ENCODE measurements around the gene SPIN3.
"Not testable (repeated sequence)": the region's sequence is repeated elsewhere in the genome, so short reads cannot be mapped to it uniquely, and the experiment has no call there.

Gene SPIN3

DNA sequence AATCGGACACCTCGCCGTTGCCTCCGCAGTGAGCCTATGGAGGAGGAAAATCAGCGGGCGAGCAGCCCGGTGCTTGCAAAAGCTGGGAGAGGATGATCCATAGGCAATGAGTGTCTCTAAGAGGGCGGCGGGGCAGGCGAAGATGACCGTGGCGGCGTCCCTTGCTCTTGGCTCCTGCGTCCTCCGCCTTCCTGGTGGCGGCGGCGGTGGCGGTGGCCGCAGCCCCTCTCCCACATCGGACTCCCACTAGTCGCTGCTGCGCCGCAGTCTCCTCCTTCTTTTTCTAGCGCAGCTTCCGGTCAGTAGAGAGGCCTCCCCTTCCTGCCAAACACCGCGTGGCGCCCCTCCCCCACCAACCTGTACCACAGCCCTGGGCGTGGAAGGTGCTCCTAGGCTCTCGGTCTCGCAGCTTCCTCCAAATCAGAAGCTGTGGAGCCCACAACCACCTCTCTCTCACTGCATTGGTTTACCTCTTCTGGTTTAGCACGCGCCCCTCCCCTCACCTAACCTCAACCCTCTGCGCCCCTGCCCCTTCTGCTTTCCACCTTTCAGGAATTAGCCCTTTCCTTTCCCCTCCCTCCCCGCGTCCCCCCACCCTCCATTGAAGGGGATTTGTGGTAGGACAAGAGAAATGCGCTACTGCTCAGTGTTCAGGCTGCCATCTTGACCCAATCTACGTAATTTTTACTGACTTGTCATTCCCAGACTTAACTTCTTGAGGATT is at the start of gene SPIN3:
Gene SPIN3 (minus strand): TSS at position 271 of the 724 bp plus-strand sequence. CDS start 594 bp downstream, outside the sequence.
- Mint-ChIP-seq H3K36me3 (ENCODE audit: low read depth) (peaks cover 17% of the 10 kb centered on the region), H3K27ac (peak within 1 kb of the TSS; percentile 93), H3K4me1 (ENCODE audit: low read depth) (peaks cover 13% of the 10 kb centered on the region), H3K9me3 (no peaks in the 10 kb centered on the region), H3K4me3 (peak within 1 kb of the TSS; percentile 93), H3K27me3 (peaks cover 3% of the 10 kb centered on the region)
- intact Hi-C loops (cut with micrococcal nuclease): no loop called here

- no peak overlapping the region for H3K4me3 Mint-ChIP-seq
- H3K36me3 Mint-ChIP-seq (ENCODE audit: low read depth): no peaks in the 10 kb centered on the region
- no peaks in the 10 kb centered on the region for H3K4me1 Mint-ChIP-seq (ENCODE audit: low read depth)
- H3K27me3 Mint-ChIP-seq: no peaks in the 10 kb centered on the region
- no peak overlapping the region for H3K27ac Mint-ChIP-seq
- peaks cover 27% of the 10 kb centered on the region for H3K9me3 Mint-ChIP-seq
- intact Hi-C loops (cut with micrococcal nuclease): no loop called here
Measured at GRCh38 chrX:57044245-57044644, 48.9 kb upstream of the SPIN3 start.

- H3K9me3 Mint-ChIP-seq: peaks cover 22% of the 10 kb centered on the region
- H3K4me3 Mint-ChIP-seq; H3K36me3 Mint-ChIP-seq (ENCODE audit: low read depth); intact Hi-C loops (cut with micrococcal nuclease); H3K27ac Mint-ChIP-seq; H3K27me3 Mint-ChIP-seq; H3K4me1 Mint-ChIP-seq (ENCODE audit: low read depth): not testable (repeated sequence)
Measured at GRCh38 chrX:57037265-57037664, 41.9 kb upstream of the SPIN3 start.

DNA sequence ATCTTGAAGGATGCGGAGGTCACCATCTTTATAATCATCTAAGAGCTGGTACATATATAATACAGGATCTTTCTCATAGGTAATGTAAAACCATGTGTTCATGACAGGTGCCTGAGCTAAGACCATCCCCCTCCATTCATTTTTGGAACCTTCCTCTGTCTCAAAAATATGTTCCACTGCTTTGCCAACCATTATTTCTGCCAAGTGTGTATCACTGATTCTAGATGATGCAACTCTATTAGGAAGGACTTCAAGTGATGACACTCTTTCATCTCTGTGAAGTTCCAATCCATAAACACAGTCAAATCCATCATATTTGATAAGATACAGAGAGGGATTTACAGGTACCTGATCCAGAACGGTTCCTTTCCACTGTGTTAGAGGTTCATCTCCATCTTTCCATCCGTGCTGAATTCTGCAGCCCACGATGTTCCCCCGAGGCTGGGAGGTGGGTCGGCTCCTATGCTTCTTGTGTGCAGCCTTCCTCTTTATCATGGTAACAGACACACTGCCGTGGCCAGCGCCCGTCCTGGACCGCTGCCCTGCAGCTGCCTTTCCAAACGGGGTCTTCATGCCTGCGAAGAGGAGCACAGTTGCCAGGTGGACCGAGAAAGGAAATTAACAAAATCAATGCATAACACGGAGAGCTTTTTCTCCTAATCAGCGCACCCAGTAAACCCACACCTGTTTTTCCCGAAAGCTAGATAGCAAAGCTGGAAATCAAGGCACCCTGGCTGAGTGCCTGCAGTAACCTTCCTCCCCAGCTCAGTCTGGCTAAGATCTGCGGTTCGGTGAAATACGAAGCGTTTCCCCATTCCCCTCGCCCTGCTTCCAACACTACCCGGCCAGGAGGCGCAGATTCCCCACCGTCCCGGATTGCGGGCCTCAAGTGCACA is 718 bp downstream of the SPIN3 start:
- Mint-ChIP-seq H3K4me3 (peak overlapping the region; percentile 93), H3K36me3 (ENCODE audit: low read depth) (peaks cover 17% of the 10 kb centered on the region), H3K27me3 (peaks cover 3% of the 10 kb centered on the region), H3K4me1 (ENCODE audit: low read depth) (peaks cover 13% of the 10 kb centered on the region), H3K9me3 (no peaks in the 10 kb centered on the region), H3K27ac (peak overlapping the region; percentile 93)
- intact Hi-C loops (cut with micrococcal nuclease): no loop called here

GRCh38 chrX:56987741-56988140 is 7.6 kb downstream of the SPIN3 start:
- Mint-ChIP-seq H3K4me1 (ENCODE audit: low read depth) (peaks cover 7% of the 10 kb centered on the region), H3K27ac (no peak overlapping the region), H3K36me3 (ENCODE audit: low read depth) (peaks cover 36% of the 10 kb centered on the region), H3K27me3 (no peaks in the 10 kb centered on the region), H3K9me3 (no peaks in the 10 kb centered on the region), H3K4me3 (no peak overlapping the region)
- intact Hi-C loops (cut with micrococcal nuclease): no loop called here

DNA sequence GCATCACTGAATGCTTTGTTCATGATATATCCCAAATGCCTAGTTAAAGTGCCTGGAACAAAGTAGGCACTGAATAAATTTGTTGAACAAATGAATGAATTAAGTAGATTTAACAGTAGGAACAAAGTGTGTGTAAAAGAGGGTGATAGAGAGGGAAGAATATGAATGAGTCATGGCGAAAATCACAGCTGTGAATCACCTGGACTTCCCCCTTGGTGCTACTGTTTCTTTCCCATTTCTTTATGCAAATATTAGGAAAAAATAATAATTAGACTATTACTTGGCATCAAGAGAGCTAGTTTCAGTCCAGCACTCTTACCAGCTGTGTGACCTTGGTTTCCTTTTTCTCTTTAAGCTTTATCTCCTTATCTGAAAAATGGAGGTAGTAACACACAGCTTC is 9.2 kb downstream of the SPIN3 start:
- no peak overlapping the region for H3K27ac Mint-ChIP-seq

GRCh38 chrX:56978172-56978571 is 17.2 kb downstream of the SPIN3 start:
- H3K27me3 Mint-ChIP-seq: no peaks in the 10 kb centered on the region
- no peaks in the 10 kb centered on the region for H3K4me1 Mint-ChIP-seq (ENCODE audit: low read depth)
- no peaks in the 10 kb centered on the region for H3K9me3 Mint-ChIP-seq
- no peak overlapping the region for H3K4me3 Mint-ChIP-seq
- intact Hi-C loops (cut with micrococcal nuclease): no loop called here
- H3K36me3 Mint-ChIP-seq (ENCODE audit: low read depth): peaks cover 12% of the 10 kb centered on the region
- H3K27ac Mint-ChIP-seq: no peak overlapping the region

More for the DNA sequence above, 9.2 kb downstream of the SPIN3 start:
- Mint-ChIP-seq H3K9me3 (no peaks in the 10 kb centered on the region), H3K27me3 (no peaks in the 10 kb centered on the region), H3K4me1 (ENCODE audit: low read depth) (peaks cover 7% of the 10 kb centered on the region), H3K36me3 (ENCODE audit: low read depth) (peaks cover 26% of the 10 kb centered on the region), H3K4me3 (no peak overlapping the region)
- intact Hi-C loops (cut with micrococcal nuclease): no loop called here

DNA sequence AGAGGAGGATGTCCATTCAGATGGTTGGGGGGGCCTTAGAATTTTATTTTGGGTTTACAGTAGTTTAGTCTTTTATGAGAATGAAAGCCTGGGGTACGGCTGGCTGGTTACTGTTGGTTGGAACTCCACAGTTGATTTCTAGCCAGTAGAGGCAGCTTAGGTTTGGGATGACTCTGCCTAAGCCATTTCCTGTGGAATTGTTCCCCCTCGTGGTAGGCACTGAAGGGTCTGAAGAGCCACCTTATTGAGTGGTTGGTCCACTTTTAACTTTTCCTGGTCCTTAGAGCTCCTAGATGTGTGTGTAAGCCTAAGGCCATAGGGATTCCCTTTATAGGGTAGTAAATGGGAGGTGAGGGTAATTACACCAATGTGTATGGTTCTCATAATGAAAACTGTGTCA is 19.7 kb downstream of the SPIN3 start:
- no peaks in the 10 kb centered on the region for H3K27me3 Mint-ChIP-seq
- peaks cover 12% of the 10 kb centered on the region for H3K36me3 Mint-ChIP-seq (ENCODE audit: low read depth)
- H3K4me1 Mint-ChIP-seq (ENCODE audit: low read depth): no peaks in the 10 kb centered on the region
- H3K4me3 Mint-ChIP-seq: no peak overlapping the region
- H3K9me3 Mint-ChIP-seq: no peaks in the 10 kb centered on the region
- intact Hi-C loops (cut with micrococcal nuclease): no loop called here
- H3K27ac Mint-ChIP-seq: no peak overlapping the region

DNA sequence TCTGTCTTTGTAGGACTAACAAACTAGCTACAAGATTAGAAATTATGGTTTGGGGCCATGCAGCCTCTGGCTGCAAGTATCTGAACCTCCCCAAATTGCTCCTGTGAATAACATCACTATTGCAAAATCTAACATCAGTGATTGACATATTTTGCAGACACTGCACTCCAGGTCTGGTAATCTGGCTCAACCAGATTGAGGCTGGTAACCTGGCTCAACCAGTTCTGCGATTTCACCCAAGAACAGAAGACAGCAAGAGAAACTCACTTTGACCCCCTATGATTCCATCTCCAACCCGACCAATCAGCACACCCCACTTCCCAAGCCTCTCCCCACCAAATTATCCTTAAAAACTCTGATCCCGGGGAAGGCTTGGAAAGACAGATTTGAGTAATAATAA is 20.9 kb downstream of the SPIN3 start:
- H3K9me3 Mint-ChIP-seq: no peaks in the 10 kb centered on the region
- no peaks in the 10 kb centered on the region for H3K4me1 Mint-ChIP-seq (ENCODE audit: low read depth)
- intact Hi-C loops (cut with micrococcal nuclease): no loop called here
- H3K27me3 Mint-ChIP-seq: no peaks in the 10 kb centered on the region
- no peak overlapping the region for H3K4me3 Mint-ChIP-seq
- peaks cover 12% of the 10 kb centered on the region for H3K36me3 Mint-ChIP-seq (ENCODE audit: low read depth)
- no peak overlapping the region for H3K27ac Mint-ChIP-seq

- Mint-ChIP-seq H3K4me3 (no peak overlapping the region), H3K9me3 (no peaks in the 10 kb centered on the region), H3K27ac (no peak overlapping the region), H3K27me3 (no peaks in the 10 kb centered on the region), H3K36me3 (ENCODE audit: low read depth) (peaks cover 7% of the 10 kb centered on the region), H3K4me1 (ENCODE audit: low read depth) (no peaks in the 10 kb centered on the region)
- intact Hi-C loops (cut with micrococcal nuclease): no loop called here
Measured at GRCh38 chrX:56969559-56969958, 25.8 kb downstream of the SPIN3 start.

DNA sequence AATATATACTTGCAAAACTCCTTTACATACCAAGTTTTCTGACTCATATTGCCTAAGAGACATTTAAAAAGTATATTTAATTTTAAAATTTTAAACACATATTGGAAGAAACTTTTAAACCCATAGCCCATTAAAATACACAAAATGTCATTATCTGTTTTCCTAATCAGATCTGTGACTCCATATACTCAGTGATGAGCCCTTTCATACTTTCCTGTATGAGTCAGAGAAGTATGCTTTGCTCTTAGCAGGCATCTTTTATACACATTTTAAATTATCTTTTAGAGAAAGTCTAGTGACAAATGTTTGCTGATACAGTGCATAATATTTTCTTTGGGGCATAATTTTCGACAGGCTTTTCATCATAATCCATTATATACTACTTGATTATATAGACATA is 26.4 kb downstream of the SPIN3 start:
- Mint-ChIP-seq H3K27ac (no peak overlapping the region), H3K4me3 (no peak overlapping the region), H3K9me3 (no peaks in the 10 kb centered on the region), H3K27me3 (no peaks in the 10 kb centered on the region), H3K36me3 (ENCODE audit: low read depth) (peaks cover 7% of the 10 kb centered on the region), H3K4me1 (ENCODE audit: low read depth) (no peaks in the 10 kb centered on the region)
- intact Hi-C loops (cut with micrococcal nuclease): no loop called here

- Mint-ChIP-seq H3K9me3 (no peaks in the 10 kb centered on the region), H3K4me3 (no peak overlapping the region), H3K4me1 (ENCODE audit: low read depth) (no peaks in the 10 kb centered on the region), H3K36me3 (ENCODE audit: low read depth) (peaks cover 7% of the 10 kb centered on the region), H3K27me3 (no peaks in the 10 kb centered on the region), H3K27ac (no peak overlapping the region)
- intact Hi-C loops (cut with micrococcal nuclease): no loop called here
Measured at GRCh38 chrX:56963377-56963776, 32.0 kb downstream of the SPIN3 start.

DNA sequence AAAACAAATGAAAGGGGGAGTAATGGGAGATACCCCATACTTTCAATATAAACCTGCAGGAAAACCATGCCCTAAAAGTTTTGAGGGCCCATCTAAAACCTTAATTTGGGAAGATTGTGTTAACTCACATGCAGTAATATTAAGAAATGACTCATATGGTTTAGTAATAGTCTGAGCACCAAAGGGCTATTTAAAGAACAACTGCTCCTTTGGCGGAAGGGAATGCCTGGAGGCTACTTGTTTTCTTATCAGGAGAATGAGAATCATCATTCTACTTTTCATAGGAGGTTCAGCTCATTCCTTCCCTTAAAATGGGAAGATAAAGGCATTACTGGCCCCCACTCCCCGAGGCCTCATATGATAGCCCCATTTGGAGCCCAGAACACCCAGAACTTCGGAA is 47.6 kb downstream of the SPIN3 start:
- Mint-ChIP-seq H3K36me3 (ENCODE audit: low read depth) (no peaks in the 10 kb centered on the region), H3K4me1 (ENCODE audit: low read depth) (no peaks in the 10 kb centered on the region), H3K9me3 (peaks cover 28% of the 10 kb centered on the region), H3K27ac (no peak overlapping the region), H3K27me3 (no peaks in the 10 kb centered on the region), H3K4me3 (no peak overlapping the region)
- intact Hi-C loops (cut with micrococcal nuclease): no loop called here

- peaks cover 27% of the 10 kb centered on the region for H3K9me3 Mint-ChIP-seq
- H3K27me3 Mint-ChIP-seq; H3K4me3 Mint-ChIP-seq; H3K27ac Mint-ChIP-seq; H3K4me1 Mint-ChIP-seq (ENCODE audit: low read depth); intact Hi-C loops (cut with micrococcal nuclease); H3K36me3 Mint-ChIP-seq (ENCODE audit: low read depth): not testable (repeated sequence)
Measured at GRCh38 chrX:56946201-56946600, 49.1 kb downstream of the SPIN3 start.
